ENCODE measurements around the gene JHY.

The JHY gene

DNA sequence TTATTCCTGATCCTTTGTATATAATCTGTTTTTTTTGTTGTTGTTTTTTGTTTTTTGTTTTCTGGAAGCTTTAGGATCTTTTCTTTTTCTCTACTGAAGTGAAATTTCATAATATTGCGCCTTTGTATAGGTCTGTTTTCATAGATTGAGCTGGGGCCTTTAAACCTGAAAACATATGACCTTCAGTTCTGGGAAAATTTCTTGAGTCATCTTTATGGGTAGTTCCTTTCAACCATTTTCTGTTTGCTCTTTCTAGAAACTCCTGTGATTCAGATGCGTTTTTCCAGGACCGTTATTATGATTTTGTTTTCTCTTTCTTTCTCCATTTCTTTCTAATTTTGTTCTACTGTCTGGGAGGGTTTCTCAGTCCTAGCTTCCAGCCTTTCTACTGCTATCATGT lies 55.4 kb downstream of the JHY start:
- no peaks in the 10 kb centered on the region for H3K4me1 ChIP-seq (ENCODE audit: low read depth, poor library complexity, severe bottlenecking)
- no peak for TF ChIP-seq CTCF (conservative IDR thresholded peaks at IDR 0.05; ENCODE audit: low read depth, low read length)
- H4K20me1 ChIP-seq (ENCODE audit: insufficient read depth) = no peaks in the 10 kb centered on the region
- no peak overlapping the region for H3K9ac ChIP-seq
- H3K79me2 ChIP-seq (ENCODE audit: insufficient read depth, low read depth) = no peaks in the 10 kb centered on the region
- H3K4me2 ChIP-seq = no peak overlapping the region
- H3K27ac ChIP-seq = no peak overlapping the region
- H3K27me3 ChIP-seq (ENCODE audit: insufficient read depth, low read depth) = no peaks in the 10 kb centered on the region
- H3K4me3 ChIP-seq (IDR thresholded peaks at IDR 0.05; ENCODE audit: insufficient read depth, low read depth, low read length) = no peak overlapping the region
- H2AFZ ChIP-seq (ENCODE audit: low read depth) = no peak overlapping the region
- H3K36me3 ChIP-seq (ENCODE audit: insufficient read depth) = no peaks in the 10 kb centered on the region

DNA sequence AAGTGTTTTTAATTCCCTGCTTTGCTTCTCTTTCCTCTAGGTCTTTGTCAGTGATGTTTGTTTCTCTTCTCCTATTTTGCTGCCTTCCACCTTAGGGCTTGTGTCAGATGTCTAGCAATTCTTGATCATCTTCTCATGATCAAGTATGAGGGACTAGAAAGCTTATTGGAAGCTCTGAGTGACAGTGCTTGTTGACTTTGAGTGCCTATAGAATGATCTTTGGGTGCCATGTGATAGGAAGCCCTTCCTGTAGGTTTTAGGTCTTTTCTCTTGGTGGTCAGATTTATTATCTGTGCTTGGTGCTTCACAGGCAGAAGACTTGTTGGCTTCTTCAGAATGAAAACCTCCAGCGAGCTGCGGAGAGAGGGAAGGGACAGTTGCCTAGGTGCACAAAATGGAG lies 56.0 kb downstream of the JHY start:
- no peak overlapping the region for H3K4me2 ChIP-seq
- no peak overlapping the region for H3K9ac ChIP-seq

GRCh38 chr11:122951211-122951610 lies 68.7 kb downstream of the JHY start:
- H3K4me1 ChIP-seq (ENCODE audit: low read depth, poor library complexity, severe bottlenecking) = no peaks in the 10 kb centered on the region
- H3K27me3 ChIP-seq (ENCODE audit: insufficient read depth, low read depth) = no peaks in the 10 kb centered on the region
- no peak overlapping the region for H3K4me3 ChIP-seq (IDR thresholded peaks at IDR 0.05; ENCODE audit: insufficient read depth, low read depth, low read length)
- H2AFZ ChIP-seq (ENCODE audit: low read depth) = no peak overlapping the region
- H3K27ac ChIP-seq = no peak overlapping the region
- H3K9ac ChIP-seq = no peak overlapping the region
- TF ChIP-seq CTCF (conservative IDR thresholded peaks at IDR 0.05; ENCODE audit: low read depth, low read length) = no peak
- H3K4me2 ChIP-seq = no peak overlapping the region
- no peaks in the 10 kb centered on the region for H3K79me2 ChIP-seq (ENCODE audit: insufficient read depth, low read depth)
- no peaks in the 10 kb centered on the region for H3K36me3 ChIP-seq (ENCODE audit: insufficient read depth)
- no peaks in the 10 kb centered on the region for H4K20me1 ChIP-seq (ENCODE audit: insufficient read depth)

More for the DNA sequence above, 56.0 kb downstream of the JHY start:
- Histone ChIP-seq H3K4me3 (IDR thresholded peaks at IDR 0.05; ENCODE audit: insufficient read depth, low read depth, low read length) (no peak overlapping the region), H3K79me2 (ENCODE audit: insufficient read depth, low read depth) (no peaks in the 10 kb centered on the region), H3K36me3 (ENCODE audit: insufficient read depth) (no peaks in the 10 kb centered on the region), H3K27me3 (ENCODE audit: insufficient read depth, low read depth) (no peaks in the 10 kb centered on the region), H2AFZ (ENCODE audit: low read depth) (no peak overlapping the region), H3K27ac (no peak overlapping the region), H3K4me1 (ENCODE audit: low read depth, poor library complexity, severe bottlenecking) (no peaks in the 10 kb centered on the region), H4K20me1 (ENCODE audit: insufficient read depth) (no peaks in the 10 kb centered on the region)
- no peak for TF ChIP-seq CTCF (conservative IDR thresholded peaks at IDR 0.05; ENCODE audit: low read depth, low read length)

- Histone ChIP-seq H3K4me3 (IDR thresholded peaks at IDR 0.05; ENCODE audit: insufficient read depth, low read depth, low read length) (no peak overlapping the region), H3K79me2 (ENCODE audit: insufficient read depth, low read depth) (no peaks in the 10 kb centered on the region), H3K4me1 (ENCODE audit: low read depth, poor library complexity, severe bottlenecking) (no peaks in the 10 kb centered on the region), H2AFZ (ENCODE audit: low read depth) (no peak overlapping the region), H3K4me2 (no peak overlapping the region), H3K9ac (no peak overlapping the region), H4K20me1 (ENCODE audit: insufficient read depth) (no peaks in the 10 kb centered on the region), H3K36me3 (ENCODE audit: insufficient read depth) (no peaks in the 10 kb centered on the region), H3K27ac (no peak overlapping the region), H3K27me3 (ENCODE audit: insufficient read depth, low read depth) (no peaks in the 10 kb centered on the region)
- no peak for TF ChIP-seq CTCF (conservative IDR thresholded peaks at IDR 0.05; ENCODE audit: low read depth, low read length)
Measured at GRCh38 chr11:122954455-122954854, 71.9 kb downstream of the JHY start.
